Measurements from ENCODE around the gene GPANK1. TPM values are rescaled to one million over a fixed set of nuclear protein-coding genes. Genes with fewer than 3 reads are reported as not detected.

Gene GPANK1
- total RNA-seq, 6 experiments from 2014 or later = 6.4 to 10.0 (median 8.0) TPM

DNA sequence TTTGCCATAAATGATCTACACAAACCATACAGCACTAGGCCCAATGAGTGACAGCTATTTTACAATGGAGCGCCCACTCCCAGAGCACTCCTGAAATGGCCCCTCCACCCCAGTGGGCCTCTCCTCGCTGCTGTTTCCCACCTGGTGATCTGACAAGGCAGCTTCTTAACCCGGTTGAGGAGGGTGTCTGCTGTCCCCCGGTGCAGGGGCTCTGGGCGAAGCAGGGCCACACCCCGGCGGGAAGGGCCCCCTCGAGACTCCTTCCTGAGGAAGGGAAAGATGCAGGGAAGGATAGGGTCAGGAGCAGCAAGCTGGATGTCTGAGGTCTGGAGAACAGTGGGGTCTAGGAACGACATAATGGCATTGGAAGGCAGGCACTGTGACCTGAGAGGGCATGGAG lies 28.1 kb upstream of the GPANK1 start:
- DNase-seq (no peak), ATAC-seq (no peak)
- H3K4me3 ChIP-seq = no peak overlapping the region
- intact Hi-C loops (cut with DNase I) = no loop called here
- WGBS (ENCODE audit: insufficient coverage, low coverage, low lambda C conversion rate, missing lambda C conversion rate) = 90% methylated on average over 7 of the region's 9 CpGs
- no peak overlapping the region for H3K27ac ChIP-seq
- no peak for TF ChIP-seq POLR2A (IDR thresholded peaks at IDR 0.05)
- H3K36me3 ChIP-seq = peaks cover 0 to 80% (median 23%) of the 10 kb centered on the region in 4 donors
- H3K9me3 ChIP-seq = no peaks in the 10 kb centered on the region
- no peaks in the 10 kb centered on the region for H3K27me3 ChIP-seq
- H3K4me1 ChIP-seq = no peaks in the 10 kb centered on the region

DNA sequence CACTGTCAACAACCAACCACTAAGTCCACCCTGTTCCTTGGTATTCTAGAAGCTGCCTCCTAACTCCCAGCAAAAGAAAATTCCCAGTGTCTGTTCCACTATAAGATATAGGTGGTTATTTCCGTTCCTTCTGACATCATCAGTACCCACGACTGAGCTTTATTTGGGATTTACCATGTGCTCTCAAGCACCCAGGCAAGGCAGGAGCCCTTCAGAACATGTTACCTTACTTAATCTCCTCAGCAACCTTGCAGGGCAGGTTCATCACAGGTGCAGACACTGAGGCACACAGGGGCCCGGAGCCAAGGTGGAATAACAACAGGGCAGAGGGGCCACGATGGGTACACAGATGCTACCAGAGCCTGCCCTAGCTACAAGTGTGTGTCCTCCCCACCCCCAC lies 27.6 kb upstream of the GPANK1 start:
- Histone ChIP-seq H3K36me3 (peaks cover 0 to 86% (median 24%) of the 10 kb centered on the region in 4 donors), H3K27me3 (no peaks in the 10 kb centered on the region)
- 85% methylated on average over 2 of the region's 4 CpGs for WGBS (ENCODE audit: insufficient coverage, low coverage, low lambda C conversion rate, missing lambda C conversion rate)

DNA sequence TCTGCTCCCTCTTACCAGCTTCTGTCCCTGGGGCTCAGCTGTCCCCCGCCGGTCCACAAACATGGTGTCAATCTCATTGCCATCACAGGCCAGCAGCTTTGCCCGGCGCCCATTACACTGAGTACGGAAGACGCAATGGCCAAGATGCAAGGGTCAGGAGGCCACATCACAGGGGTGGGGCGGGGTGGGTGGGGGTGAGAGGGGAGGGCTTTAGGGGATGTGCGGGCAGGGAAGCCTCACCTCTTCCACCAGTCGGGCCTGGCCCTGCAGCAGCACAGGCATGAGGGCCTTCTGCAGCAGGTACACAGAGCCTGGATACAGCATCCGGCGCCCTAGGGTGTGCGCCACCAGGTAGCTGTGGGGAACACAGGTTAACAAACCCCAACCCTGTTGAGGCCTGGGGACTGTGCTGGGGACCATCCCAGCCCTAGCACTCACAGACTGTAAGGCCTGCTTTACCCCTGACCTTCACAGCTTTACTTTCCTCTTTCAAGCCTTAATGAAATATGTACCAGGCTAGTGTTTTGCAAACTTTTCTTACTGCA lies 26.8 kb upstream of the GPANK1 start:
- TF ChIP-seq POLR2A (IDR thresholded peaks at IDR 0.05) = no peak
- TF ChIP-seq, protein P1, sequence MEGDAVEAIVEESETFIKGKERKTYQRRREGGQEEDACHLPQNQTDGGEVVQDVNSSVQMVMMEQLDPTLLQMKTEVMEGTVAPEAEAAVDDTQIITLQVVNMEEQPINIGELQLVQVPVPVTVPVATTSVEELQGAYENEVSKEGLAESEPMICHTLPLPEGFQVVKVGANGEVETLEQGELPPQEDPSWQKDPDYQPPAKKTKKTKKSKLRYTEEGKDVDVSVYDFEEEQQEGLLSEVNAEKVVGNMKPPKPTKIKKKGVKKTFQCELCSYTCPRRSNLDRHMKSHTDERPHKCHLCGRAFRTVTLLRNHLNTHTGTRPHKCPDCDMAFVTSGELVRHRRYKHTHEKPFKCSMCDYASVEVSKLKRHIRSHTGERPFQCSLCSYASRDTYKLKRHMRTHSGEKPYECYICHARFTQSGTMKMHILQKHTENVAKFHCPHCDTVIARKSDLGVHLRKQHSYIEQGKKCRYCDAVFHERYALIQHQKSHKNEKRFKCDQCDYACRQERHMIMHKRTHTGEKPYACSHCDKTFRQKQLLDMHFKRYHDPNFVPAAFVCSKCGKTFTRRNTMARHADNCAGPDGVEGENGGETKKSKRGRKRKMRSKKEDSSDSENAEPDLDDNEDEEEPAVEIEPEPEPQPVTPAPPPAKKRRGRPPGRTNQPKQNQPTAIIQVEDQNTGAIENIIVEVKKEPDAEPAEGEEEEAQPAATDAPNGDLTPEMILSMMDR (IDR thresholded peaks at IDR 0.05) = no peak
- Histone ChIP-seq H3K27me3 (no peaks in the 10 kb centered on the region), H3K4me1 (no peaks in the 10 kb centered on the region), H3K27ac (no peak overlapping the region), H3K36me3 (peaks cover 0 to 89% (median 25%) of the 10 kb centered on the region in 4 donors), H3K9me3 (no peaks in the 10 kb centered on the region), H3K4me3 (no peak overlapping the region)
- intact Hi-C loops (cut with DNase I) = no loop called here
- ATAC-seq = no peak
- 95% methylated on average over 6 of the region's 12 CpGs for WGBS (ENCODE audit: insufficient coverage, low coverage, low lambda C conversion rate, missing lambda C conversion rate)
- no peak for DNase-seq

More for the DNA sequence above, 27.6 kb upstream of the GPANK1 start:
- intact Hi-C loops (cut with DNase I) = no loop called here
- H3K9me3 ChIP-seq = no peaks in the 10 kb centered on the region
- H3K4me1 ChIP-seq = no peaks in the 10 kb centered on the region
- TF ChIP-seq, protein P1 (IDR thresholded peaks at IDR 0.05) = no peak
- no peak for TF ChIP-seq POLR2A (IDR thresholded peaks at IDR 0.05)
- H3K27ac ChIP-seq = no peak overlapping the region
- H3K4me3 ChIP-seq = no peak overlapping the region
- ATAC-seq (no peak), DNase-seq (no peak)

DNA sequence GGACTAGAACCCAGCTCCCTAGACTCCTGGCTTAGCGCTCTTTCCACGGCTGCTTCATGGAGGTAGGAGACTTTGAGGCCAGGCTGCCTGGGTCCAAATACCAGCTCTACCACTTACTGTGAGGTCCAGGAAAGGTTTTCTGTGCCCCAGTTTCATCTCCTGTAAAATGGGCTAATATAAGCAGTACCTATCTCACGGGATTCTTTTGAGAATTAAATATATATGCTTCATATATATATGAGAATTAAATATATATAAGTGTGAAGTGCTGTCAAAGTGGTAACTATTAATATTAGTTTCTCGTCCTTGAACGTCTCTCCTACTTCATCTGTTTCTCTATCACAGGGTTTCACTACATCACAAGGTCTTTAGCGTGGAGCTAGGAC lies 26.3 kb upstream of the GPANK1 start:
- no peak overlapping the region for H3K27ac ChIP-seq
- H3K9me3 ChIP-seq = no peaks in the 10 kb centered on the region
- TF ChIP-seq, protein P1 (IDR thresholded peaks at IDR 0.05) = no peak
- no peak for TF ChIP-seq POLR2A (IDR thresholded peaks at IDR 0.05)
- intact Hi-C loops (cut with DNase I) = no loop called here
- 93% methylated on average over 6 of the region's 6 CpGs for WGBS (ENCODE audit: insufficient coverage, low coverage, low lambda C conversion rate, missing lambda C conversion rate)
- ATAC-seq (no peak), DNase-seq (no peak)
- no peaks in the 10 kb centered on the region for H3K4me1 ChIP-seq
- peaks cover 0 to 87% (median 25%) of the 10 kb centered on the region in 4 donors for H3K36me3 ChIP-seq
- H3K27me3 ChIP-seq = no peaks in the 10 kb centered on the region
- no peak overlapping the region for H3K4me3 ChIP-seq

DNA sequence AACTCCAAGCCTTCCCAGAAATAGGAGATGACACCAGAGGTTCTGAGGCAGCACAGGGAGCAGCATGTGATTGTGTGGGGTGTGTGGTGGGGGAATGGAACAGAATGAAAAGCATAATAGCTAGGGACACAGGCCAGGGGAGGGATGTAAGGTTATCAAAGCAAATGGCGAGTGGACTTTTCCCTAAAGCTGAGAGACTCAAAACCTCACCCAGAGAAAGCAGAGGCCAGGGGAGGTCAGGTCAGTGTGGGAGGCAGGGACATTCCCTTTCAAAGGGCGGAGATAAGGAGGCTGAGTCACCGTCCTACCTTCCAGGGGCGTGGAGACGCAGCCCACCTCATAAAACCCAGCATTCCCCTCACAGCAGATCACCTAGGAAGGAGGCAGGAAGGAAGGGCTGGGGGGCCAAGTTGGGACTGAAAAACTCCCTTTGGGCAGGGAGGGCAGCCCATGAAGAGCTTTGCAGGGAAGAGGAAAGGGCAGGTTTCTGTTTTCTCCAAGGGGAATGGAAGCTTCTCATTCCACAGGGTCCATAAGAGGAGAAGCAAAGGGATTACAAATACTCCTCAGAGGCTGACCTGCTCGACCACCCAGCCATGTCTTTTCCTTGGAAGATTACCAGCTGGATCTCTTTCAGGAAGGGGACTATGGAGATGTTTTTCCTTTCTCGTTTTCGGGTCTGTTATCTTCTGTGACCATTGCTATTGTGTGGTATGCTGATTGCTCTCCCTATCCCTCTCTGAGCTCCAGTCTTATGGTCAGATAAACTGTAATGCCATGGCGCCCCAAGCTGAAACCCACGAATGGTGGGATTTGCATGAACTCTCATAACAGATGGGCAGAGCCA lies 25.7 kb upstream of the GPANK1 start:
- Histone ChIP-seq H3K4me3 (no peak overlapping the region), H3K4me1 (no peaks in the 10 kb centered on the region), H3K27ac (no peak overlapping the region), H3K9me3 (no peaks in the 10 kb centered on the region), H3K27me3 (no peaks in the 10 kb centered on the region), H3K36me3 (peaks cover 0 to 81% (median 24%) of the 10 kb centered on the region in 4 donors)
- TF ChIP-seq, protein P1 (IDR thresholded peaks at IDR 0.05) = no peak
- TF ChIP-seq POLR2A (IDR thresholded peaks at IDR 0.05) = no peak
- intact Hi-C loops (cut with DNase I) = no loop called here
- peak in 2 of 4 donors; percentile 20 to 84 for ATAC-seq
- 40% methylated on average over 9 of the region's 10 CpGs for WGBS (ENCODE audit: insufficient coverage, low coverage, low lambda C conversion rate, missing lambda C conversion rate)
- DNase-seq = no peak
